ENCODE results near the gene SNED1.

GRCh38 chr2:240989451-240990265, 8.8 kb upstream of the SNED1 start:
- TF ChIP-seq CTCF (IDR thresholded peaks at IDR 0.05; ENCODE audit: insufficient read depth, low read length), result no peak
- no peak for TF ChIP-seq POLR2AphosphoS5 (IDR thresholded peaks at IDR 0.05; ENCODE audit: low read depth)
